ENCODE data around the gene MALRD1. TPM values are rescaled to one million over a fixed set of nuclear protein-coding genes. Genes with fewer than 3 reads are reported as not detected.

Gene MALRD1
- total RNA-seq, 6 experiments from 2014 or later: 0.29 to 0.49 (median 0.34) TPM; not detected in 2

DNA sequence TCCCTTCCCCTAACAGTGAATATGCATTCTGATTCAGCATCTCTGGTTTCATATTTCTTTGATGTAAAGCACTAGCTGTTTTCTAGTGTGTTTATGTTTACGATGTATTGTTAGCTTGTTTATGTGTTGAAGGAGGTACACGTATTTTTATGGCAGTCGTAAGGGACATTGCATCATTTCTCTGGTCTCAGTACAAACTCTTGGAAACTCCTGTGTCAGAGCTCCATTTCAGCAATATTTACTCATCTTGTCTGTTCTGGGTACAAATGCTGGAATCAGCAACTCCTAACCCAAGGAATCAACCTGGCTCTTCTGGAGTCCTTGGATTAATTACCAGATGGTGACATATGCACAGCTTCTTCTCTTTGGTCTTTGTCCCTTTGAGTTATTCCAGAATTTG, 497.6 kb downstream of the MALRD1 start:
- ATAC-seq (no peak), DNase-seq (no peak)
- Histone ChIP-seq H3K4me3 (no peak overlapping the region), H3K9me3 (no peaks in the 10 kb centered on the region), H3K36me3 (no peaks in the 10 kb centered on the region), H3K27ac (no peak overlapping the region), H3K4me1 (no peaks in the 10 kb centered on the region), H3K27me3 (no peaks in the 10 kb centered on the region)
- TF ChIP-seq POLR2A (IDR thresholded peaks at IDR 0.05): no peak
- TF ChIP-seq, protein P1, sequence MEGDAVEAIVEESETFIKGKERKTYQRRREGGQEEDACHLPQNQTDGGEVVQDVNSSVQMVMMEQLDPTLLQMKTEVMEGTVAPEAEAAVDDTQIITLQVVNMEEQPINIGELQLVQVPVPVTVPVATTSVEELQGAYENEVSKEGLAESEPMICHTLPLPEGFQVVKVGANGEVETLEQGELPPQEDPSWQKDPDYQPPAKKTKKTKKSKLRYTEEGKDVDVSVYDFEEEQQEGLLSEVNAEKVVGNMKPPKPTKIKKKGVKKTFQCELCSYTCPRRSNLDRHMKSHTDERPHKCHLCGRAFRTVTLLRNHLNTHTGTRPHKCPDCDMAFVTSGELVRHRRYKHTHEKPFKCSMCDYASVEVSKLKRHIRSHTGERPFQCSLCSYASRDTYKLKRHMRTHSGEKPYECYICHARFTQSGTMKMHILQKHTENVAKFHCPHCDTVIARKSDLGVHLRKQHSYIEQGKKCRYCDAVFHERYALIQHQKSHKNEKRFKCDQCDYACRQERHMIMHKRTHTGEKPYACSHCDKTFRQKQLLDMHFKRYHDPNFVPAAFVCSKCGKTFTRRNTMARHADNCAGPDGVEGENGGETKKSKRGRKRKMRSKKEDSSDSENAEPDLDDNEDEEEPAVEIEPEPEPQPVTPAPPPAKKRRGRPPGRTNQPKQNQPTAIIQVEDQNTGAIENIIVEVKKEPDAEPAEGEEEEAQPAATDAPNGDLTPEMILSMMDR (IDR thresholded peaks at IDR 0.05): no peak
- intact Hi-C loops (cut with DNase I): no loop called here
- WGBS (ENCODE audit: insufficient coverage, low coverage, low lambda C conversion rate, missing lambda C conversion rate): 57% methylated on average over 3 of the region's 3 CpGs

DNA sequence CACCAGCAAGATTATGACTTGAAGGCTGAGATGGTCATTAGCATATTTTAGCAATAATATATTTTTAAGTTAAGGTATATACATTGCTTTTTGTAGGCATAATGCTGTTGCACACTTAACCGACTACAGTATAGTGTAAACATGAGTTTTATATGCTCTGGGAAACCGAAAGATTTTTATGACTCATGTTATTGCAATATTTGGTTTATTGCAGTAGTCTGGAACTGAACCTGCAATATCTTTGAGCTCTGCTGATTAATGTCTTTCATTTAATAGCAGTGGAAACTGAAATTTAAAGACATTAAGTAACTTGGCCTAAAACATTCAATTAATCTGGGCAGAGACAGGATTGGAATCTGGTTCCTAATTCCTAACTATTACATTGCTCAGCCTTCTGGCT, 500.9 kb downstream of the MALRD1 start:
- intact Hi-C loops (cut with DNase I): no loop called here
- 76% methylated on average over 2 of the region's 2 CpGs for WGBS (ENCODE audit: insufficient coverage, low coverage, low lambda C conversion rate, missing lambda C conversion rate)
- Histone ChIP-seq H3K27me3 (no peaks in the 10 kb centered on the region), H3K36me3 (no peaks in the 10 kb centered on the region), H3K27ac (no peak overlapping the region), H3K9me3 (no peaks in the 10 kb centered on the region), H3K4me3 (no peak overlapping the region), H3K4me1 (no peaks in the 10 kb centered on the region)
- DNase-seq: no peak
- no peak for ATAC-seq
- no peak for TF ChIP-seq POLR2A (IDR thresholded peaks at IDR 0.05)
- TF ChIP-seq, protein P1 (IDR thresholded peaks at IDR 0.05): no peak

GRCh38 chr10:19556666-19557065, 508.1 kb downstream of the MALRD1 start:
- WGBS (ENCODE audit: insufficient coverage, low coverage, low lambda C conversion rate, missing lambda C conversion rate): 46% methylated on average over 2 of the region's 2 CpGs
- Histone ChIP-seq H3K27ac (no peak overlapping the region), H3K4me1 (no peaks in the 10 kb centered on the region), H3K4me3 (no peak overlapping the region), H3K9me3 (no peaks in the 10 kb centered on the region), H3K36me3 (no peaks in the 10 kb centered on the region), H3K27me3 (no peaks in the 10 kb centered on the region)
- TF ChIP-seq, protein P1 (IDR thresholded peaks at IDR 0.05): no peak
- TF ChIP-seq POLR2A (IDR thresholded peaks at IDR 0.05): no peak
- intact Hi-C loops (cut with DNase I): no loop called here
- DNase-seq (no peak), ATAC-seq (no peak)

DNA sequence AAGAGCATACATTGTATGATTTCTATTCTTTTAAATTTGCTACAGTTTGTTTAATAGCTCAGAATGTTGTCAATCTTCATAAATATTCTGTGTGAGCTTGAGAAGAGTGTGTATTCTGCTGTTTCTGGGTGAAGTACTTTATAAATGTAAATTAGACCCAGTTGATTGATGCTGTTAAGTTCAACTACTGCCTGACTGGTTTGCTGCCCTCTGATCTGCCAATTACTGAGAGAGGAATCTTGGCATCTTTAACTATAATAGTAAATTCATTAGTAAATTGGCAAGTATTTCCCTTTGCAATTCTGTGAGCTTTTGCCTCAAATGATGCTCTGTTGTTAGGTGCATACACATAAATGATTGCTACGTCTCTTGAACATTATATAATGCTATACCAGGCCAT, 512.6 kb downstream of the MALRD1 start:
- Histone ChIP-seq H3K4me3 (no peak overlapping the region), H3K9me3 (no peaks in the 10 kb centered on the region), H3K27me3 (no peaks in the 10 kb centered on the region), H3K36me3 (no peaks in the 10 kb centered on the region), H3K27ac (no peak overlapping the region), H3K4me1 (no peaks in the 10 kb centered on the region)
- intact Hi-C loops (cut with DNase I): no loop called here
- ATAC-seq (no peak), DNase-seq (no peak)
- TF ChIP-seq, protein P1 (IDR thresholded peaks at IDR 0.05): no peak
- TF ChIP-seq POLR2A (IDR thresholded peaks at IDR 0.05): no peak
- 83% methylated on average over 1 of the region's 1 CpG for WGBS (ENCODE audit: insufficient coverage, low coverage, low lambda C conversion rate, missing lambda C conversion rate)

All from right lobe of liver (tissue), 6 donors.